RCC 7860 (cell line): ENCODE measurements around the gene ACTL9.

Experiments
- DNase-seq: peaks from one replicate; pipeline ENCODE4 v3.0.0-alpha.2; 2015; ENCODE audit warnings: low spot score
- FAIRE-seq: peaks from 2 replicates; lab custom pipeline; 2012; peaks lifted over from hg19 to GRCh38; lab: Jason Lieb, UNC

The ACTL9 gene

GRCh38 chr19:8686549-8686948 is 12.0 kb downstream of the ACTL9 start:
- FAIRE-seq (no peak), DNase-seq (no peak)

DNA sequence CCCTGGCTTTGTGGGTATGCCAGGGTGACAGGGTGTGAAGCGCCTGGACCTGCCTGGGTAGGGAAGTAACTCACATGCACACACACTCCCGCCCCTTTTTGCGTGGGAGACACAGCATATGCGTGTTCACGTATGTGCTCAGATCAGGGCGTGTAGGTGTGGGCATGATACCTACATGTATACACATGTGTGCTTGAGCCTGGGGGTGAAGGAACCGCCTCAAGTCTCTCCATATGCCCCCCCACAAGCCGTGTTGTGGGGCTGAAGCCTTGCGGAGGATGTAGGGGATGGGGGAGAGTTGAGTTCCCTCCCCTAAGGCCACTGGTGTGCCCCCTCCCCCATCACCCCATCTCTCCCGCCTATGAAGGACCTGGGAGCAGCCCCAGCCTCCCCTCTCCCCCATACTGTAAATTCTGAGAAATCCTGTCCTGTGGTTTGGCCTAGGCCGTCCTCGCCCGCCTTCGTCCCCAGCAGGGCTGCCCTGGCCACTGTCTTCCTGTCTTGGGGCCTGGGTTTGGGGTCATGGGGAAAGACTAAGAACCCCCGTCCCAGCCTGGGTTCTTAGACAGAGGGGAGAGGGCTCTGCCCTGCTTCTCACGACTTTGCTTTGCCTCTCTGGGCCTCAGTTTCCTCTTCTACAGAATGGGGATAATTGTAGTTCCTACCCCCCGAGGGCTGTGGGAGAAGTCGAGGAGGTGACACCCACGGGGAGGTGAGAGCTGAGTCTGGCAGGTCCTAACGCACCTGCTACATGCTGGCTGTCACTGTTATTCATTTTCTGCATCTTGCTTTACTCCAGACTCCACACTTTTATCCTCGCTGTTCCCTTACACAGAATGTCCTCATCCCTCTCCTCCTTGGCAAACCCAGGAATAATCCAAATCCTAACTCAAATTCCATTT is 14.3 kb downstream of the ACTL9 start:
- DNase-seq (no peak), FAIRE-seq (no peak)

DNA sequence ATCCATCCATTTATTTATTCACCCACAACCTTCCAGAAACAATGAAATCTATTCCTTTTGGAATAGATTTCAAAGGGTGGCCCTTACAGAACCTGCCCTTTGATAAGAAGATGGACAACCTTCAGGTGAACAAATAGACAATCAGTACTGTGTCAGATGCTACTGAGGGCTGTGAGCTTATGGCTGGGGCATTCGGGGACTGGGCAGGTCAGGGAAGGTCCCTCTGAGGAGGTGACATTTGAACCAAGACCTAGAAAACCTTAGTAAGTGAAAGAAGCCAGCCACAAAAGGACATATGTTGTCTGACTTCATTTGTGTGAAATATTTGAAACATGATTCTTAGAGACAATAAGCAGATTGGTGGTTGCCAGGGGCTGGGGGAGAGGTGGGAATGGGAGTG is 15.7 kb downstream of the ACTL9 start:
- DNase-seq = no peak

GRCh38 chr19:8682472-8682871 is 16.1 kb downstream of the ACTL9 start:
- no peak for DNase-seq
- FAIRE-seq = no peak

More for the DNA sequence above, 15.7 kb downstream of the ACTL9 start:
- FAIRE-seq = no peak

GRCh38 chr19:8681345-8682029 is 17.1 kb downstream of the ACTL9 start:
- DNase-seq = no peak
- no peak for FAIRE-seq

DNA sequence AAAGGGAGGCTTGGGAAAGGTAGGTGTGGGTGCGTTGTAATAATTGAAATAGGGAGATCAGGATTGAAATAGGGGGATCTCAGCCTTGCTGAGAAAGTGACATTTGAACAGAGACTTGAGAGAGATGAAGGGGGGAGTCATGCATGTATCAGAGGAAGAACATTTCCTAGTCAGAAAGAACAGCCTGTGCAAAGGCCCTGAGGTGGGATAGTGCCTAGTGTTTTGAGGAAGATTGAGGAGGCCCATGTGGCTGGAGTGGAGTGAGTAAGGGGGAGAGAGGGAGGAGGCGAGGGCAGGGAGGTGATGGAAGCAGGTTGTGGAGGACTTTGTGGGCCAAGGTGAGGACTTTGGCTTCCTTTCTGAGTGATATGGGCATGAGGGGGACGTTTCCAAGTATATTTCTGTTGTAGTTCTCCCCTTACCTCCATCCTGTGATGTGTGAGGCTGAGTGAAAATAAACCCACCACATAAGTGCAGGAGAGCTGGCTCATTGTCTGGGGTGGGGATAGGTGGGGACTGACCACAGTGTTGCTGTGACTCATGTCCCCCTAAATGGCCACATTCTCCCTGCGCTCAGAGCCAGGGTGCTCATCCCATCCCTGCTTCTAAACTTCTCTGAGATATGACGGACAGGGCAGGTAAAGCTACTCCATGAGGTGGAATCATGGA is 17.8 kb downstream of the ACTL9 start:
- DNase-seq (no peak), FAIRE-seq (no peak)

DNA sequence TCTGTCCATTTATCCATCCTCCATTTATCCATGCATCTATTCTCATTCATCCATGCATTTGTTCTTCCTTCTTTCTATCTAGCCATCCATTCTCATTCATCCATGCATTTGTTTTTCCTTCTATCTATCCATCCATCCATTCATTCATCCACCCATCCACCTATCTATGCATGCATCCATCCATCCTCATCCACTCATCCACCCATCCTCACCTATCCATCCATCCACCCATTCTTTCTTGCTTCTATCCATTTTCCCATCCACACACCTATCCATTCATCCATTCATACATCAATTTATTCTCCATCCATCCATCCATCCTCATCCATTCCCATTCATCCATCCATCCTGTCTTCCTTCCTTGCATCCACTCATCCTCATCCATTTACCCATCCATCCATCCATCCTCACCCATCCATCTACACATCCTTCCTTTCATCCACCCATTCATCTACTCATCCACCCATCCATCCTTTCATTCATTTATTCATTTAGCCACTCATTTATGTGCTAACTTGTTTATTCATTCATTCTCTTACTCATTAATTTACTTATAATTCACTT is 20.3 kb downstream of the ACTL9 start:
- no peak for FAIRE-seq
- no peak for DNase-seq

DNA sequence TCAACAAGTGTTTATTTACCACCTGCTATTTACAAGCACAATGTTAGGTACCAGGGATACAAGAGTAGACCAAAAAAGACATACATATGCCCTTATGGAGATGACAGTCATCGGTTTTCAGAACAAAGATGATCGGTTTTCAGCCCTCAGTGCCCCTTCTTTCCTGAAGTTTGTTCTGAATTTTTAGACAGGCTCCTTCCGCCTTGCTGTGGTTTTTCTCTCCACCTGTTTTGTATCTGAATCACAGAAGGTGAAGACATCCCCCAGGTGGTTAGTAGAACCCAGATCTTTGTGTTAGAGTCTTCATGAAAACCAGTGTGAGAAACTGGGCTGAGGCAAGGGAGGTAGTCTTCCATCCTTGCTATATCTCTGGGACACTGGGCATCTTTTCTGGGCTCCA is 23.5 kb downstream of the ACTL9 start:
- DNase-seq (no peak), FAIRE-seq (no peak)

DNA sequence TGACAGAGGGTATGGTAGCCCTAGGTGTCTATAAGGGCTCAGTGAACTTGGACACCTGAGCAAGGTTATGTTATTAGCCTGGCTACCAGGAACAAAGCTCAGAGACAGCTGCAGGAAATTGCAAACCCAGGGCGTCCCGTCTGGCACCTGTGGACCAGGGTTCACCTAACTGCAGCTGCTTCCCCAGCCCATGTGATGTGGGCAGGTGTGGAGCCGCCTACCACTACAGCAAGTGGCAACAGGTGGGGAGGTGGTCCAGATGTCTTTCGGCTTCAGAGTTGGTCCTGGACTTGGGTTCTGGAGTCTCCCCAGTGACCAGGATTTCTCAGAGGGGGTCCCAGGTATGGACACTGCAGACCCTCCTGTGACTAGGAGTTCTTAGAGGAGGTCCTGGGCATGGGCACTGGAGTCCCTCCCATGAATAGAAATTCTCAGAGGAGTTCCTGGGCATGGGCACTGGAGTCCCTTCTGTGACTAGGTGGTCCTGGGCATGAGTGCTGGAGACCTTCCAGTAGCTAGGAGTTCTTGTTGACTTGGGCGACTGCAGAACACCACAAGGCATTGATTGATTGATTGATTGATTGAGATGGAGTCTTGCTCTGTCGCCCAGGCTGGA is 25.2 kb downstream of the ACTL9 start:
- DNase-seq = no peak

GRCh38 chr19:8666814-8667405 is 31.7 kb downstream of the ACTL9 start:
- DNase-seq (no peak), FAIRE-seq (no peak)

More for the DNA sequence above, 25.2 kb downstream of the ACTL9 start:
- FAIRE-seq = no peak

DNA sequence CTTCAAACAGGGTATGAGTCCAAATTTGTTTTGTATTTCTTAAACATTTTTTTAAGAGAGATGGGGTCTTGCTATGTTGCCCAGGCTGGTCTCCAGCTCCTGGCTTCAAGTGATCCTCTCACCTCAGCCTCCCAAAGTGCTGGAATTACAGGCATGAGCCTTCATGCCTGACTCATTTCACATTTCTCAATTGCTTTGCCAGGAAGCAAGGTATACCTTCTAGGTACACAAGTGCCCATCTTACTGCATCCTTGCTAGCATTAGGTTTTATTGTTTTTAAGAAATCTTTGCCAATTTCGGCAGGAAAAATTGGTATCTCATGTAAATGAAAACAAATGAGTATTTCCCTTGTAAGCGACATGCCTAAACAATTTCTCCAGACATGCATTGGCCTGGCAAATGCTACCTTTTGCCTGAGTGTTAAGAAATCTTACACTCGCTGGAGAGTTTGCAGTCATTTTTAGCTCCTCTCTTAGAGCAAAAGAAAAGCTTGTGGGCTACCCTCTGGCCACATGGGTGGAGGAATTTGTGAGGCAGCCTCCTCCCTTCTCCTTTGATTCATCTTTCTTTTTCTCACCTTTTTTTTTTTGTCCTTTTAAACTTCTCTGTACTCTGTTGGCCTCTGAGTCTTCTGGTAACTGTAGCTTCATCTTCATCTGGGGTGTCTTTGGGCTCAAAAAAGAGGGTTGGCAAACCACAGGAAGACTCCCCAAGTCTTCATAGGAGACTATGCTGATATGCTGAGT is 33.0 kb downstream of the ACTL9 start:
- DNase-seq = no peak

DNA sequence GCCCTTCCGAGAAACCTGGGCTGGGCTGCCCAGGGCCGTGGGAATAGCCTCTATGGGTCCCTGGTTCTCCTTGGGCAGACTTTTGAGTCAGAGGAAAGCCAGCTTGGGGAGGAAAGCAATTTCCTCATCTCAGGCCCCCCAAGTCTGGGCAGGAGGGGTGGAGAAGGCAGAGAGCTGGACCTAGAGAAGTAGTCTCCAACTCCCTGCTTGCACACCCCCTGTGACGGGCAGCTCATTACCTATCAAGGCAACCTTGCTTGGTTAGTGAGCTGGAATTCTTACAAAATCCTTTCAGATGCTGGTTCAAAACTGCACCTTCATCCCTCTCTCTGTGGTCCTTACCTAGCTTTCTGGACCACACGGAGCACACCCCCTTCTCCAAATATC is 33.9 kb downstream of the ACTL9 start:
- FAIRE-seq = no peak
- no peak for DNase-seq

More for the DNA sequence above, 33.0 kb downstream of the ACTL9 start:
- FAIRE-seq = no peak

- FAIRE-seq = no peak
- DNase-seq = no peak
These were observed 34.5 kb downstream of the ACTL9 start for GRCh38 chr19:8663920-8664670.

DNA sequence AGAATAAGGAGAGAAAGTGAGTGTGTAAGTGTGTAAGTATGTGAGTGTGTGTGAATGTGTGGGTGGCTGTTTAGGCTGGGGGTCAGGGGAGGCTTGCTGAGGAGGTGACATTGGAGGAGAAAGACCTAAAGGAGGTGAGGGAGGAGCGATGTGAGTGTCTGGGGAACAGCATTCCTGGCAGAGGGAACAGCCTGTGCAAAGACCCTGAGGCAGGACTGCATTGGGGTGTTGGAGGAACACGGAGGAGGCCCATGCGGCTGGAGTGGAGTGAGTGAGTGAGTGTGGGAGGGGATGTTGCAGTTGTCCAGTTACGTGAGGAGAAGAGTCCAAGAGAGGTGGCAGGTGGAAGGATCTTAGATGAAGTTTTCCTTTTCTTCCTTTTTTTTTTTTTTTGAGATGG is 36.3 kb downstream of the ACTL9 start:
- DNase-seq (no peak), FAIRE-seq (no peak)

- no peak for FAIRE-seq
- DNase-seq = no peak
These were observed 38.7 kb downstream of the ACTL9 start for GRCh38 chr19:8659905-8660304.

DNA sequence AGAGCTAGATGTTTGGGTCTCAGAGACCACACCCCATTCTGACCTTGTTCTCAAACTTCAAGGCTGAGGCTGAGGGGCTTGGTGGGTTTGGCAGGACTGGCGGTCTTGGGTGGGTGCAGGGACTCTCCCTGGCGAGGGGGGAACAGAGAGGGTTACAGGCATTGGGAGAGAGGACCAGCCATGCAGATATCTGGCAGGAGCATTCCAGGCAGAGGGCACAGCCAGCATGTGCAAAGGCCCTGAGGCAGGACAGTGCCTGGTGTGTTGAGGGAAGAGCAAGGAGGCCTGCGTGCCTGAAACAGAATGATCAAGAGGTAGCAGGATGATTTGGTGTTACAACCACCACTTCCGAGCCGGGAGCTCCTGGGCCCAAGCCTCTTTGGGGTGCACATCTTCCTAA is 40.7 kb downstream of the ACTL9 start:
- DNase-seq (no peak), FAIRE-seq (no peak)

DNA sequence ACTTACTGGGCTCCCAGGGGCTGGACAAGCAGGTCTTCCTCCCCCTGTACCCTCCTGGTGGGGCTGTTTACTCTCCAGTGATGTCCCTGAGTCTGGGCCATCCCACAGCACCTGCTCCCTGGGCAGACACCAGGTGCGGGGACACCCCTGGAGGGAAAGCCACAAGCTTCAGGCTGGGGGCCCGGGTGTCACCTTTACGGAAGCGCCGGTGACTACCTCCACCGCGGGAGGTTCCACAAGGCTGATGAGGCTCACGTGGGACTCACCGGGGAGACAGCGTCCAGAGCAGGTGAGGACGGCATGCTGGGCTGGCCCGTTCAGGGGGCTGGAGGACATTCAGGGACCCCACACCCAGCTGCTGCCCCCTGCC is 43.3 kb downstream of the ACTL9 start:
- DNase-seq (no peak), FAIRE-seq (no peak)

- DNase-seq = peak; percentile 9
- no peak for FAIRE-seq
These were observed 43.8 kb downstream of the ACTL9 start for GRCh38 chr19:8654591-8655339.
